ENCODE measurements around the gene ERBB4. TPM values are rescaled to one million over a fixed set of nuclear protein-coding genes. Genes with fewer than 3 reads are reported as not detected.

Gene ERBB4
- total RNA-seq, 1 experiment from 2014 or later, result 0.04 TPM

DNA sequence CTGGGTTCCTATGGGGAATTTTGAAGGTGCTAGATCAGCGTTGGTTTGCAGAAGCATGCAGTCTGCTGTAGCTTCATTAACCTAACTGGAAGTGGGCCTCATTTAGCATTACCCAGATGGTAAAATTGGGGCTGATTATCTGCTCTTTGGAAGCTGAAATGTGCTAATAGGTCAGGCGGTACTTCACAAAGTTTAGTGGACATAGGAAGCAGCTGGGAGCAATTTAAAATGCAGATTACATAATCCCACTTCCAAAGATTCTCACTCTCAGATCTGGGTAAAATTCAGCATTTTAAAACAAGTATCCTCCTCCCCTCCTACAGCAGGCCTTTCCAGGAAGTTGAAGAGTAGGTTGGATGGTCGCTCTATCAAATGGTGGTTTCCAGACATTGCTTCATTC lies 1075.2 kb downstream of the ERBB4 start:
- H3K9ac ChIP-seq (ENCODE audit: extremely low read depth, insufficient read length, low read length), result no peak overlapping the region

More for the DNA sequence above, 1075.2 kb downstream of the ERBB4 start:
- no peaks in the 10 kb centered on the region for H3K79me1 ChIP-seq (ENCODE audit: insufficient read depth, low read depth, low read length, poor library complexity, severe bottlenecking)
- no peak overlapping the region for H2BK120ac ChIP-seq (ENCODE audit: low read depth, low read length, poor library complexity, severe bottlenecking)
- no peak overlapping the region for H4K5ac ChIP-seq (ENCODE audit: insufficient read length, low read depth, low read length)
- no peak overlapping the region for H3K4ac ChIP-seq (ENCODE audit: low read depth, low read length)
- no peak overlapping the region for H3K18ac ChIP-seq (ENCODE audit: insufficient read length, low read depth, low read length)
- H4K8ac ChIP-seq (replicated peaks; ENCODE audit: insufficient read length, low read depth, low read length), result no peak overlapping the region
- Mint-ChIP-seq H3K4me3 (no peak overlapping the region), H3K27me3 (ENCODE audit: low read depth) (no peaks in the 10 kb centered on the region), H3K4me1 (peaks cover 27% of the 10 kb centered on the region in 2 experiments), H3K36me3 (ENCODE audit: insufficient read depth in 1 of 3, low read depth in 3 of 3) (peaks cover 0 to 11% (median 3%) of the 10 kb centered on the region in 3 experiments; a peak in 4 of 7 replicates), H3K9me3 (no peaks in the 10 kb centered on the region), H3K27ac (peak overlapping the region in 1 of 3 experiments; percentile 26; a peak in 2 of 7 replicates)
- no peaks in the 10 kb centered on the region for H3K23me2 ChIP-seq (ENCODE audit: insufficient read length, low read depth, low read length, poor library complexity, severe bottlenecking)
- no peaks in the 10 kb centered on the region for H3K9me3 ChIP-seq (ENCODE audit: control insufficient read depth, low read depth, low read length)
- no peaks in the 10 kb centered on the region for H4K20me1 ChIP-seq (ENCODE audit: control insufficient read depth, insufficient read depth, insufficient read length)
- no peak overlapping the region for H2BK12ac ChIP-seq (ENCODE audit: insufficient read length, low read depth, low read length)
- no peak overlapping the region for H2BK5ac ChIP-seq (ENCODE audit: insufficient read length, low read length)
- DNase-seq, result no peak
- H4K91ac ChIP-seq (ENCODE audit: insufficient read length, low read depth, low read length), result no peak overlapping the region
- H3T11ph ChIP-seq (ENCODE audit: low read length), result no peak overlapping the region
- H2AFZ ChIP-seq (ENCODE audit: low read length), result no peak overlapping the region
- no peaks in the 10 kb centered on the region for H3K27me3 ChIP-seq (ENCODE audit: insufficient read depth, low read length)
- no peak overlapping the region for H3K27ac ChIP-seq (ENCODE audit: insufficient read length, low read depth, low read length)
- no peak overlapping the region for H3K56ac ChIP-seq (ENCODE audit: insufficient read length, low read depth, low read length)
- no peak overlapping the region for H3K14ac ChIP-seq (ENCODE audit: insufficient read depth, low read length)
- no peaks in the 10 kb centered on the region; the same call in 1 of the 2 replicates for H3K4me1 ChIP-seq (ENCODE audit: insufficient read depth, low read length)
- TF ChIP-seq, protein P1, sequence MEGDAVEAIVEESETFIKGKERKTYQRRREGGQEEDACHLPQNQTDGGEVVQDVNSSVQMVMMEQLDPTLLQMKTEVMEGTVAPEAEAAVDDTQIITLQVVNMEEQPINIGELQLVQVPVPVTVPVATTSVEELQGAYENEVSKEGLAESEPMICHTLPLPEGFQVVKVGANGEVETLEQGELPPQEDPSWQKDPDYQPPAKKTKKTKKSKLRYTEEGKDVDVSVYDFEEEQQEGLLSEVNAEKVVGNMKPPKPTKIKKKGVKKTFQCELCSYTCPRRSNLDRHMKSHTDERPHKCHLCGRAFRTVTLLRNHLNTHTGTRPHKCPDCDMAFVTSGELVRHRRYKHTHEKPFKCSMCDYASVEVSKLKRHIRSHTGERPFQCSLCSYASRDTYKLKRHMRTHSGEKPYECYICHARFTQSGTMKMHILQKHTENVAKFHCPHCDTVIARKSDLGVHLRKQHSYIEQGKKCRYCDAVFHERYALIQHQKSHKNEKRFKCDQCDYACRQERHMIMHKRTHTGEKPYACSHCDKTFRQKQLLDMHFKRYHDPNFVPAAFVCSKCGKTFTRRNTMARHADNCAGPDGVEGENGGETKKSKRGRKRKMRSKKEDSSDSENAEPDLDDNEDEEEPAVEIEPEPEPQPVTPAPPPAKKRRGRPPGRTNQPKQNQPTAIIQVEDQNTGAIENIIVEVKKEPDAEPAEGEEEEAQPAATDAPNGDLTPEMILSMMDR (conservative IDR thresholded peaks at IDR 0.05), result no peak
- no peaks in the 10 kb centered on the region for H3K79me2 ChIP-seq (ENCODE audit: insufficient read depth, low read length)
- H3K4me2 ChIP-seq (ENCODE audit: insufficient read depth, insufficient read length, low read length), result no peak overlapping the region
- H2AK5ac ChIP-seq (ENCODE audit: insufficient read length, low read length), result no peak overlapping the region
- H2BK15ac ChIP-seq (ENCODE audit: low read depth, low read length), result no peak overlapping the region
- H2BK20ac ChIP-seq (ENCODE audit: low read depth, low read length, poor library complexity, severe bottlenecking), result no peak overlapping the region
- H3K23ac ChIP-seq (ENCODE audit: insufficient read length, low read depth, low read length), result no peak overlapping the region
- no CpG with 5 or more reads among the region's 3 CpGs for WGBS (ENCODE audit: extremely low coverage, insufficient read length, low lambda C conversion rate)

All from H9 (cell line).